ENCODE results near the gene ANKRD53.

ANKRD53 gene

GRCh38 chr2:70977605-70978205 is 725 bp upstream of the ANKRD53 start:
- no peak; the same call in 1 of the 2 replicates for TF ChIP-seq CTCF (IDR thresholded peaks at IDR 0.05; ENCODE audit: low read depth, low read length)
- H3K27ac ChIP-seq (ENCODE audit: low read length), result no peak overlapping the region
- peaks cover 13% of the 10 kb centered on the region for H3K4me1 ChIP-seq (ENCODE audit: low read length)
- no peaks in the 10 kb centered on the region for H3K36me3 ChIP-seq (replicated peaks; ENCODE audit: low read depth, low read length)
- H3K79me2 ChIP-seq (ENCODE audit: low read length), result no peaks in the 10 kb centered on the region
- peaks cover 9% of the 10 kb centered on the region; the same call in 1 of the 2 replicates for H3K27me3 ChIP-seq (ENCODE audit: low read depth, low read length)
- H2AFZ ChIP-seq (ENCODE audit: low read depth, low read length), result peak overlapping the region; percentile 82
- H3K4me2 ChIP-seq (ENCODE audit: low read length), result peak overlapping the region; percentile 97
- no peaks in the 10 kb centered on the region for H4K20me1 ChIP-seq (ENCODE audit: insufficient read depth, low read length)
- no peaks in the 10 kb centered on the region for H3K9me3 ChIP-seq (ENCODE audit: insufficient read depth, low read length)
- H3K4me3 ChIP-seq (ENCODE audit: low read length), result peak overlapping the region; percentile 80
- H3K9ac ChIP-seq (ENCODE audit: low read length), result peak overlapping the region; percentile 62; the same call in 1 of the 2 replicates

- H2AFZ ChIP-seq (ENCODE audit: low read depth, low read length), result no peak overlapping the region
Measured at GRCh38 chr2:70979180-70979488, 704 bp downstream of the ANKRD53 start.

GRCh38 chr2:70979626-70980025 is 1.2 kb downstream of the ANKRD53 start:
- H3K9ac ChIP-seq (ENCODE audit: low read length), result no peak overlapping the region
- H3K4me1 ChIP-seq (ENCODE audit: low read length), result peaks cover 13% of the 10 kb centered on the region
- H3K4me3 ChIP-seq (ENCODE audit: low read length), result no peak overlapping the region
- H2AFZ ChIP-seq (ENCODE audit: low read depth, low read length), result no peak overlapping the region
- H3K9me3 ChIP-seq (ENCODE audit: insufficient read depth, low read length), result no peaks in the 10 kb centered on the region
- H3K27ac ChIP-seq (ENCODE audit: low read length), result no peak overlapping the region
- no peak overlapping the region for H3K4me2 ChIP-seq (ENCODE audit: low read length)
- no peaks in the 10 kb centered on the region for H3K36me3 ChIP-seq (replicated peaks; ENCODE audit: low read depth, low read length)
- no peaks in the 10 kb centered on the region for H3K27me3 ChIP-seq (ENCODE audit: low read depth, low read length)
- no peak for TF ChIP-seq EZH2phosphoT487 (IDR thresholded peaks at IDR 0.05; ENCODE audit: low read depth)
- TF ChIP-seq CTCF (IDR thresholded peaks at IDR 0.05; ENCODE audit: low read depth, low read length), result no peak
- H3K79me2 ChIP-seq (ENCODE audit: low read length), result no peaks in the 10 kb centered on the region
- no peaks in the 10 kb centered on the region for H4K20me1 ChIP-seq (ENCODE audit: insufficient read depth, low read length)

More at GRCh38 chr2:70979180-70979488, 704 bp downstream of the ANKRD53 start:
- Histone ChIP-seq H3K79me2 (ENCODE audit: low read length) (no peaks in the 10 kb centered on the region), H3K27me3 (ENCODE audit: low read depth, low read length) (peaks cover 2% of the 10 kb centered on the region; the same call in 1 of the 2 replicates), H4K20me1 (ENCODE audit: insufficient read depth, low read length) (no peaks in the 10 kb centered on the region), H3K4me3 (ENCODE audit: low read length) (no peak overlapping the region), H3K4me1 (ENCODE audit: low read length) (peaks cover 13% of the 10 kb centered on the region), H3K4me2 (ENCODE audit: low read length) (no peak overlapping the region), H3K36me3 (replicated peaks; ENCODE audit: low read depth, low read length) (no peaks in the 10 kb centered on the region), H3K9me3 (ENCODE audit: insufficient read depth, low read length) (no peaks in the 10 kb centered on the region), H3K27ac (ENCODE audit: low read length) (no peak overlapping the region), H3K9ac (ENCODE audit: low read length) (no peak overlapping the region)
- no peak for TF ChIP-seq CTCF (IDR thresholded peaks at IDR 0.05; ENCODE audit: low read depth, low read length)
- TF ChIP-seq EZH2phosphoT487 (IDR thresholded peaks at IDR 0.05; ENCODE audit: low read depth), result no peak

GRCh38 chr2:70981421-70981820 is 3.0 kb downstream of the ANKRD53 start:
- Histone ChIP-seq H2AFZ (ENCODE audit: low read depth, low read length) (no peak overlapping the region), H3K9me3 (ENCODE audit: insufficient read depth, low read length) (no peaks in the 10 kb centered on the region), H3K27me3 (ENCODE audit: low read depth, low read length) (no peaks in the 10 kb centered on the region), H3K4me2 (ENCODE audit: low read length) (no peak overlapping the region), H3K4me3 (ENCODE audit: low read length) (no peak overlapping the region), H3K4me1 (ENCODE audit: low read length) (peaks cover 12% of the 10 kb centered on the region), H3K9ac (ENCODE audit: low read length) (no peak overlapping the region), H3K27ac (ENCODE audit: low read length) (no peak overlapping the region), H3K36me3 (replicated peaks; ENCODE audit: low read depth, low read length) (peaks cover 8% of the 10 kb centered on the region), H3K79me2 (ENCODE audit: low read length) (no peaks in the 10 kb centered on the region), H4K20me1 (ENCODE audit: insufficient read depth, low read length) (no peaks in the 10 kb centered on the region)
- TF ChIP-seq EZH2phosphoT487 (IDR thresholded peaks at IDR 0.05; ENCODE audit: low read depth) (no peak), CTCF (IDR thresholded peaks at IDR 0.05; ENCODE audit: low read depth, low read length) (no peak)
